HG02623 (cell line): Measurements from ENCODE around the gene LPAR6.

ENCODE experiments used
- ATAC-seq: cut with Tn5 transposase; IDR thresholded peaks from one replicate; pipeline ENCODE4 v1.9.1; 2021; ENCODE audit warnings: moderate library complexity; ENCODE audit not compliant: unreplicated experiment

The LPAR6 gene

GRCh38 chr13:48415516-48415915 lies 2.6 kb upstream of the LPAR6 start:
- no peak for ATAC-seq

- no peak for ATAC-seq
Observed at GRCh38 chr13:48414501-48414900, 1.6 kb upstream of the LPAR6 start.

- ATAC-seq = no peak
Observed at GRCh38 chr13:48411841-48412531, 927 bp downstream of the LPAR6 start.

GRCh38 chr13:48411147-48411794 lies 1.6 kb downstream of the LPAR6 start:
- ATAC-seq = no peak

GRCh38 chr13:48410199-48410598 lies 2.7 kb downstream of the LPAR6 start:
- no peak for ATAC-seq

GRCh38 chr13:48405875-48406274 lies 7.0 kb downstream of the LPAR6 start:
- no peak for ATAC-seq

- ATAC-seq = no peak
Observed at GRCh38 chr13:48404952-48405351, 8.0 kb downstream of the LPAR6 start.

- ATAC-seq = no peak
Observed at GRCh38 chr13:48403913-48404312, 9.0 kb downstream of the LPAR6 start.

GRCh38 chr13:48403151-48403631 lies 9.7 kb downstream of the LPAR6 start:
- ATAC-seq = peak; percentile 42

GRCh38 chr13:48402325-48402932 lies 10.5 kb downstream of the LPAR6 start:
- ATAC-seq = no peak

GRCh38 chr13:48401480-48401879 lies 11.4 kb downstream of the LPAR6 start:
- no peak for ATAC-seq

GRCh38 chr13:48400850-48401291 lies 12.0 kb downstream of the LPAR6 start:
- ATAC-seq = peak; percentile 48

GRCh38 chr13:48400090-48400694 lies 12.7 kb downstream of the LPAR6 start:
- no peak for ATAC-seq

GRCh38 chr13:48398450-48399095 lies 14.3 kb downstream of the LPAR6 start:
- ATAC-seq = no peak

- no peak for ATAC-seq
Observed at GRCh38 chr13:48397744-48398143, 15.2 kb downstream of the LPAR6 start.

GRCh38 chr13:48393698-48394085 lies 19.2 kb downstream of the LPAR6 start:
- no peak for ATAC-seq

GRCh38 chr13:48393030-48393697 lies 19.7 kb downstream of the LPAR6 start:
- no peak for ATAC-seq

GRCh38 chr13:48391257-48391656 lies 21.7 kb downstream of the LPAR6 start:
- no peak for ATAC-seq

- no peak for ATAC-seq
Observed at GRCh38 chr13:48386816-48387215, 26.1 kb downstream of the LPAR6 start.

- ATAC-seq = no peak
Observed at GRCh38 chr13:48383384-48383783, 29.5 kb downstream of the LPAR6 start.

- ATAC-seq = no peak
Observed at GRCh38 chr13:48380581-48380980, 32.3 kb downstream of the LPAR6 start.
